Left kidney (tissue), 2 donors: ENCODE data around the gene THRSP. TPM values are rescaled to one million over a fixed set of nuclear protein-coding genes. Genes with fewer than 3 reads are reported as not detected.
A peak's percentile ranks its signal among the peaks of the same experiment; 100 is the strongest.
"Not testable (repeated sequence)": the region's sequence is repeated elsewhere in the genome, so short reads cannot be mapped to it uniquely, and the experiment has no call there.

Experiments used
- DNase-seq: peaks from one replicate; pipeline ENCODE4 v3.0.0-alpha.2; 2013
- polyA plus RNA-seq: library from polyadenylated mRNA; unstranded; fragments of 120-200 nt; gene quantifications from one replicate; pipeline ENCODE4 v1.2.1, GENCODE V29; 2013; ENCODE audit not compliant: insufficient read length

The THRSP gene
- polyA plus RNA-seq, 1 donor, result 0.23 TPM

DNA sequence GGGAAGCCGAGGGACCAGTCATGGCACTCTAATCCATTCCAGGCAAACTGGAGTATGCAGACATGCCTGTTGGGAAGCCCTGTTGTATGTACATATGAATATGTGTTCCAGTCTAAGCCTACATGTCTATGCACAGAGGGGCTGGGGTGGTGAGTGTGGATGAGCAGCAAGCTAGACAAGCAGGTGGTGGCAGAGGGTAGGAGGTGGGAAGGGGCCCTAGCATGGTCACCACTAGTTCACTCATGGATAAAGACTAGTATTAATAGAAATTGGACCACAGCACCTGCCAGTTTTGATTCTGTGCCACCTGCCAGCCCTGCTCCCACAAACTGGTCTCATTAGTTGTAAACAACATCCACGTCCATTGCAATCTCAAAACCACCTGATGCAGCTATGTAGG is 1.5 kb downstream of the THRSP start:
- no peak for DNase-seq

DNA sequence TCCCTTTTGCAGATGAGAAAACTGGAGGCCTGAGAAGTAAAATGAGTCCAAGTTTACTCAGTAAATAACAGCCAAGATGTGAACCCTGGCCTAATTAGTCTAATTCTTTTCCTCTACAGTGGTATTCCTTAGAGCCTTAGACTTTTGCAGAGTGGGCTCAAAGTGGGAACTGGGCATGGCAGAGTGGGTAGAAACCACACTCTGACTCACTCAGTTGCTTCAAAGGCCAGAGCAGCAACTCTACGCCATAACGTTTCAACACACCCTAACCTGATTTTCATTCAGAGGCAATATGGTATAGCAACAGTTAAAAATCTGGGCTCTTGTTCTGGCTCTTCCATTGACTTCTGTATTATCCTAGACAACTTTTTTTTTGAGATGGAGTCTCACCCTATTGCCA is 2.8 kb downstream of the THRSP start:
- no peak for DNase-seq

DNA sequence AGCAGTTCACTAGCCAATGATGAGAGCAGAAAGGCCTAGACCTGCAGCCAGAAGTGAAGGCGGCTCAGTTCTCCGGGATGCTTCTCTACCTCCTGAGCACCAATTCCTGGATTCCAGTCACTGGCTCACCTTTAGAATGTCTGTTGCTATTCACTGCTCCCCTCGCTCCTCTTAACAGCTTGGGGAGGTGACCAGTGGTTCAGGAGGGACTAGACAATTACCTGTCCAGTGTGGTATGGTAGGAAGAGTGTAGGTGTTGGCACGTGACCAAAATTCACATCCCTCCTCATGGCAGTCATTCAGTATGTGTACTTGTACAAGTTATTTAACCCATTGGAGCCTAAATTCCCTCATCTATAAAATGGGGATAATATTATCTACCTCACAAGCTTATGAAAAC is 4.0 kb downstream of the THRSP start:
- no peak for DNase-seq

- DNase-seq, result no peak
Observed at GRCh38 chr11:78069465-78069864, 5.8 kb downstream of the THRSP start.

DNA sequence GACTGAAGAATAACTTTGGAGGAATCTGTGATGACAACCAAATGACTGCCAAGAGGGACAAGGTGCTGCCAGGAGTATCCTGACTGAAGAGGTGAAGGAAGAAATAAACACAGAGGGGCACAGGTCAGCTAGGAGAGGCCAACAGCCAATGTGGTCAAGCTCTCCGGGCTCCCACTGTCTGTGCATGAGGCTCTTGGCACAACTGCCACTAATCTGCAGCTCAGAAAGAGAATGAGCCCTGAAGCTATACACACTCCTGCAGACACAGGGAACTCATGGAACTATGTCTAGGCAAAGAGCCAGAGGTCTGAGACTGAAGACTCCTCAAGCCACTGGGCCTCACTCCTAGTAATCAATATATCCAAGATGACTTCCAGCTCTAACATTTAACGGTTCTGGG is 7.0 kb downstream of the THRSP start:
- no peak for DNase-seq

DNA sequence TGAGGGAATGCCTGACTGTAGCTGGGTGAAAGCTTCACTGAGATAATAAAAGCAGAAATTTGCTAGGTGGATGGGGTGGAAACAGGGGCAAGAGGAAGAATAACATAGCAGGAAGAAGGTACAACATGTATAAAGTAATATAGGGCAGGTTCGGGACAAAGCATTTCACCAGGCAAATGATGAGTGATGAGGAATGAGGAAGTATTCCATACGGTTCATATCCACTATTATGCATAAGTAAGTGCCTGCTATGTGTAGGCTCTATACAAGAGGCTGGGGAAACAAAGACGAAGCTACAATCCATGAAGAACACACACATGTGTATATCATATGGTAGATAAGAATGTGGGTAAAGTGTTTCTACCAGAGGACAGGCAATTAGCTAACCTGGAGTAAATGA is 8.1 kb downstream of the THRSP start:
- DNase-seq, result no peak

- no peak for DNase-seq
Observed at GRCh38 chr11:78072455-78072854, 8.8 kb downstream of the THRSP start.

GRCh38 chr11:78074756-78075155 is 11.1 kb downstream of the THRSP start:
- no peak for DNase-seq

DNA sequence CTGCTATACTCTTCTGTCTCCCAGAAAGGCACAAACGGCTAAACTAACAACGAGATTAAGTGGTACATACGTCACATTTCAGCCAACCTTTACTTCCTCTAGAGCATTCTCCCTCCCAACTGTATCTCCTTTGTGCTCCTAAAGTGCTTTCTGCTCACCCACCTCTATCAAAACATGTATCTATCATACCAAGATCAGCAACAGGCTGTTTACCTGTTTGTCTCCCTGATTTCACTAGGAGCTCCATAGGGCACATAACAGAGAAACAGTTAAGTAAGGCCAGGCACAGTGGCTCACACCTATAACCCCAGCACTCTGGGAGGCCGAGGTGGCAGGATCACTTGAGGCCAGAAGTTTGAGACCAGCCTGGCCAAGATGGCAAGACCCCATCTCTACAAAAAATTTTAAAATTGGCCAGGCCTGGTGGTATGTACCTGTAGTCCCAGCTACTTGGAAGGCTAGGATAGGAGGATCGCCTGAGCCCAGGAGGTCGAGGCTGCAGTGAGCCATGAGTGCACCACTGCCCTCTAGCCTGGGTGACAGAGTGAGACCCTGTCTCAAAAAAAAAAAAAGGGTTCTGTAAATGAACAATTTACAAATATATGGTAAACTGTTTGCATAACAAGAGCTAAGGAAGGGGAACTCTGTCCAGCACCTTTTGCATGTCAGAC is 13.2 kb downstream of the THRSP start:
- DNase-seq, result no peak

DNA sequence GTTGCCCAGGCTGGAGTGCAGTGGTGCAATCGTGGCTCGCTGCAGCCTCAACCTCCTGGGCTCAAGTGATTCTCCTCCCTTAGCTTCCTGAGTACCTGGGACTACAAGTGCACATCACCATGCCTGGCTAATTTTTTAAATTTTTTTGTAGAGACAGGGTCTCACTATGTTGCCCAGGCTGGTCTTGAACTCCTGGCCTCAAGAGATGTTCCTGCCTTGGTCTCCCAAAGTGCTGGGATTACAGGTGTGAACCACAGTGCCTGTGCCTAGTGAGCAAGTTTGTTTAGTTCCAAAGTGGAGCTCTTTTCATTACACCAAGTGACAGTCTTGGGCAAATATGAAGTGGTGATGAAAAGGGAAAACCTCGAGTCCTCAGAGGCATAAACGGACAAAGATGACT is 13.9 kb downstream of the THRSP start:
- DNase-seq, result not testable (repeated sequence)

GRCh38 chr11:78078218-78079167 is 14.8 kb downstream of the THRSP start:
- DNase-seq, result no peak

GRCh38 chr11:78079232-78080083 is 15.8 kb downstream of the THRSP start, which contains the start of gene NDUFC2:
NDUFC2 (minus strand) TSS chr11:78079862; CDS start chr11:78079744, 118 bp downstream.
- DNase-seq, result peak; percentile 85

DNA sequence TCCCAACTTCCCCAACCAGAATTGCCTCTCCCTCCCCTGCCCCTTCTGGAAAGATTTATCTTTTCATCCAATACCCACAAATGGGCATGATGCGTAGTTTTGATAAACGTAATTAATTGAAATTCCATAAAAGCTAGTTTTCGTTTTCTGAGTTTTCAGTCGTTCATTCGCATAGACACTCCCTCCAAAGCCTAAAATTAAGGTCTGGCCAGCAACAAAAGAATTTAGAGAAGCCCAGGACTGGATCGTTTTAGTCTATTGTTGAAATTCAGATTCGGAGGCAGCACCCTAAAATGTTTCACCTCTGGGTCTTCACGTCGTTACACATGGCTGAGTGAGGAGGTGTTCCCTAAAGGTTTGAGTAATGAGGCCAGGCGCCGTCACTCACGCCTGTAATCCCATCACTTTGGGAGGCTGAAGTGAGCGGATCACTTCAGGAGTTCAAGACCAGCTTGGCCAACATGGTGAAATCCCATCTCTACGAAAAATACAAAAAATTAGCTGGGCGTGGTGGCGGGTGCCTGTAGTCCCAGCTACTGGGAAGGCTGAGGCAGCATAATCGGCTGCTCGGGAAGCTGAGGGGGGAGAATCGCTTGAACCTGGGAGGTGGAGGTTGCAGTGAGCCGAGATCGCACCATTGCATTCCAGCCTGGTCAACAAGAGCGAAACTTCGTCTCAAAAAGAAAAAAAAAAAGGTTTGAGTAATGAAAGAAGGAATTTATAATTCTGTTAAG is 16.6 kb downstream of the THRSP start:
- DNase-seq, result no peak

DNA sequence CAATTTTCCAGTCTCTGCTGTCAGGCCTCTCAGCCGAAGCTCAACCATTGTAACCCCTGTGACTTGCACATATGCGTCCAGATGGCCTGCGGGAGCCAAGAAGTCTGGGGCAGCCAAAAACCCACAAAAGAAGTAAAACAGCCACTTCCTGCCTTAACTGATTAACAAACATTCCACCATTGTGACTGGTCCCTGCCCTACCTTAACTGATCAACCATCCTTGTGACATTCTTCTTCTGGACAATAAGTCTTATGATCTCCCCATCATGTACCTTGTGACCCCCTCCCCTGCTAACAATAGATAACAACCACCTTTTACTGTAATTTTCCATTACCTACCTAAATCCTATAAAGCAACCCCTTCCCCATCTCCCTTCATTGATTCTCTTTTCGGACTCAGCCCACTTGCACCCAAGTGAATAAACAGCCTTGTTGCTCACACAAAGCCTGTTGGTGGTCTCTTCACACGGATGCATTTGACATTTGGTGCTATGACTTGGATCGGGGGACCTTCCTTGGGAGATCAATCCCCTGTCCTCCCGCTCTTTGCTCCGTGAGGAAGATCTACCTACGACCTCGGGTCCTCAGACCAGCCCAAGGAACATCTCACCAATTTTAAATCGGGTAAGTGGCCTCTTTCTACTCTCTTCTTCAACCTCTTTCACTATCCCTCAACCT is 17.3 kb downstream of the THRSP start:
- DNase-seq, result no peak

- DNase-seq, result no peak
Observed at GRCh38 chr11:78081583-78081982, 17.9 kb downstream of the THRSP start.

GRCh38 chr11:78082146-78082545 is 18.5 kb downstream of the THRSP start:
- no peak for DNase-seq

DNA sequence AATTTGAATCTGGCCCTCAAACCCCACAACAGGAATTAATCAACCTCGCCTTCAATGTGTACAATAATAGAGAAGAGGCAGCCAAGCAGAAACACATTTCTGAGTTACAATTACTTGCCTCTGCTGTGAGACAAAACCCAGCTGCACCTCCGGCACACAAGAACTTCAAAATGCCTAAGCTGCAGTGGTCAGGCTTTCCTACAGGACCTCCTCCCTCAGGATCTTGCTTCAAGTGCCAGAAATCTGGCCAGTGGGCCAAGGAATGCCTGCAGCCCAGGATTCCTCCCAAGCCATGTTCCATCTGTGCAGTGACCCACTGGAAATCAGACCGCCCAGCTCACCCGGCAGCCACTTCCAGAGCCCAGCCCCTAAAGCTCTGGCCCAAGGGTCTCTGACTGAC is 19.4 kb downstream of the THRSP start:
- DNase-seq, result no peak

GRCh38 chr11:78084506-78084905 is 20.8 kb downstream of the THRSP start:
- DNase-seq, result not testable (repeated sequence)

DNA sequence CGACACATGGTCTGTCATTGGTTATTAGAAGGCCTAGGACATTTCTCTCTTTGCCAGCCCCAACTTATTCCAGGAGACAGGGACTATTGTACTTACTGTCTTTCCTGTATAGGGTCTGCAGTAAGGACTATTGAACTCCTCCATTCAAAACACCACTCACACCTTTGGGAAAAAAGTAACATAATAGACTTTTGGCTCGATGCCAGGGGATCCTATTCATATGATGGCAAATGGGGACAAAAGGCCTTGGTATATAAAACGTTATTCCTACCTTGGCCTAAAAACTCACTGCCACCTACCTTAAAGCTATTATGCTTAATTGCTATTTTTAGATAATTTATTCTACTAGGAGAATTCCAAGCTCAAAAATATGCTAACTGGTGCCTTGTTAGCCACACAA is 22.3 kb downstream of the THRSP start:
- no peak for DNase-seq

GRCh38 chr11:78086521-78087074 is 22.9 kb downstream of the THRSP start:
- not testable (repeated sequence) for DNase-seq

- no peak for DNase-seq
Observed at GRCh38 chr11:78094250-78094649, 30.6 kb downstream of the THRSP start.
